Common myeloid progenitor, CD34-positive (primary cell): ENCODE measurements around the gene PPP6R1.

Source experiments
- CTCF ChIA-PET: fragments of 350-600 bp; sonication (Branson Sonifier 250); formaldehyde crosslinking; loops from one replicate; lab custom pipeline; 2021; ENCODE audit warnings: antibody characterized with exemption; lab: Charles Lee
- POLR2A ChIA-PET: fragments of 350-600 bp; sonication (Branson Sonifier 250); formaldehyde crosslinking; loops from one replicate; lab custom pipeline; 2021; ENCODE audit warnings: antibody characterized with exemption; lab: Charles Lee
- DNase-seq, 3 donors: peaks; one replicate each; pipeline versions ENCODE4 v3.0.0 to v3.0.0-alpha.2; 2013
- H3K27ac ChIP-seq, 2 experiments: 1 replicate in 1 of 2; 2 replicates in 1 of 2; pipeline ENCODE4 v1.7.0; 2013; ENCODE audit warnings: inconsistent platforms in 2 of 2, low read length in 2 of 2, mild to moderate bottlenecking in 2 of 2, low read depth in 1 of 2, moderate library complexity in 1 of 2; ENCODE audit not compliant: severe bottlenecking in 2 of 2, insufficient read depth in 1 of 2, poor library complexity in 1 of 2
- H3K27me3 ChIP-seq, 5 experiments: replicated peaks in 2 of 5; 1 replicate in 3 of 5; 2 replicates in 2 of 5; pipeline versions ENCODE4 v1.6.1 to v1.7.0; 2013; ENCODE audit warnings: low read length in 4 of 5, mild to moderate bottlenecking in 2 of 5, moderate library complexity in 2 of 5, inconsistent platforms in 1 of 5; ENCODE audit not compliant: insufficient read depth in 5 of 5, control insufficient read depth in 4 of 5
- H3K36me3 ChIP-seq, 4 experiments: 1 replicate in 2 of 4; 2 replicates in 2 of 4; pipeline versions ENCODE4 v1.6.1 to v1.7.0; 2013; ENCODE audit warnings: low read length in 3 of 4, control low read depth in 1 of 4, mild to moderate bottlenecking in 1 of 4; ENCODE audit not compliant: control insufficient read depth in 4 of 4, insufficient read depth in 4 of 4
- H3K4me1 ChIP-seq, 4 experiments: 1 replicate in 3 of 4; 2 replicates in 1 of 4; pipeline versions ENCODE4 v1.6.1 to v1.7.1; 2013; ENCODE audit warnings: low read length in 3 of 4, mild to moderate bottlenecking in 3 of 4, control low read depth in 1 of 4, inconsistent platforms in 1 of 4, moderate library complexity in 1 of 4; ENCODE audit not compliant: control insufficient read depth in 4 of 4, insufficient read depth in 4 of 4; ENCODE audit errors: control extremely low read depth in 1 of 4
- H3K4me3 ChIP-seq, 7 experiments: 1 replicate in 4 of 7; 2 replicates in 3 of 7; pipeline versions ENCODE4 v1.5.1 to v1.7.0; 2013; ENCODE audit warnings: mild to moderate bottlenecking in 7 of 7, low read length in 6 of 7, moderate library complexity in 6 of 7, inconsistent platforms in 2 of 7, low read depth in 2 of 7, control low read depth in 1 of 7; ENCODE audit not compliant: insufficient read depth in 4 of 7, control insufficient read depth in 1 of 7; ENCODE audit errors: extremely low read depth in 1 of 7
- H3K9me3 ChIP-seq, 5 experiments: 1 replicate in 4 of 5; 2 replicates in 1 of 5; pipeline versions ENCODE4 v1.6.1 to v1.7.1; 2013; ENCODE audit warnings: low read length in 4 of 5, mild to moderate bottlenecking in 2 of 5, inconsistent platforms in 1 of 5, low read depth in 1 of 5, moderate library complexity in 1 of 5; ENCODE audit not compliant: control insufficient read depth in 4 of 5, insufficient read depth in 2 of 5; ENCODE audit errors: control extremely low read depth in 1 of 5
- WGBS: methylation state at CpG from one replicate; pipeline ENCODE4 v1.1.5; 2013; ENCODE audit not compliant: insufficient coverage; 5-methylcytosine and 5-hydroxymethylcytosine counted together

The PPP6R1 gene

GRCh38 chr19:55266404-55266803, 7.6 kb upstream of the PPP6R1 start:
- POLR2A ChIA-PET: no interaction called here
- no peaks in the 10 kb centered on the region for H3K4me1 ChIP-seq
- no peak overlapping the region for H3K4me3 ChIP-seq

GRCh38 chr19:55265723-55266386, 7.0 kb upstream of the PPP6R1 start:
- no peak for DNase-seq
- H3K4me3 ChIP-seq: no peak overlapping the region
- no peaks in the 10 kb centered on the region for H3K27me3 ChIP-seq
- H3K36me3 ChIP-seq: peaks cover 0 to 25% (median 13%) of the 10 kb centered on the region in 4 experiments
- H3K27ac ChIP-seq: no peak overlapping the region
- H3K9me3 ChIP-seq: peaks cover 0 to 5% (median 0%) of the 10 kb centered on the region in 5 experiments
- CTCF ChIA-PET: no interaction called here
- WGBS: 100% methylated on average over 4 of the region's 12 CpGs
- no peaks in the 10 kb centered on the region for H3K4me1 ChIP-seq
- POLR2A ChIA-PET: interaction anchor here (0.6 kb wide), 1 partner anchor 8 kb away, joined by 4 read pairs; no protein-coding TSS in a partner anchor

More at GRCh38 chr19:55266404-55266803, 7.6 kb upstream of the PPP6R1 start:
- Histone ChIP-seq H3K36me3 (peaks cover 1 to 25% (median 14%) of the 10 kb centered on the region in 4 experiments), H3K27ac (no peak overlapping the region), H3K27me3 (no peaks in the 10 kb centered on the region), H3K9me3 (peaks cover 0 to 5% (median 0%) of the 10 kb centered on the region in 5 experiments)
- no peak for DNase-seq
- CTCF ChIA-PET: interaction anchor here (1.1 kb wide), 1 partner anchor 10 kb away, joined by 3 read pairs; no protein-coding TSS in a partner anchor
- 92% methylated on average over 2 of the region's 3 CpGs for WGBS

DNA sequence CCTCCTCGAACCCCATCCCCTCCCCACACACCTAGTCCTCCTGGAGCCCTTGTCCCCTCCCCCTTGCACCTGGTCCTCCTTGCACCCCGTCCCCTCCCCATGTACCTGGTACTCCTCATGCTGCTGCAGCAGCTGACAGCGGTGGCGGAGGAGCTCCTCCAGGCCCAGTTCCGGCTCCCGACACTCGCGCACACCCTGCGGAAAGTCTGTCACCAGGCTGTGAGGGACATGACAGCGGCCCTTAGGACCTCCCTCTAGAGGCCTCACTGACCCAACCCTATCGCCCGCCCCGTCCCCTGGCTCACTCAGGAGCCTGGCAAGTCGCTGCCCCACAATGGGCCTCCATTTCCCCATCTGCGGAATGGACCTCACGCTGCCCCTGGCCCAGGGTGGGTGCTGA, 6.4 kb upstream of the PPP6R1 start:
- DNase-seq: no peak
- CTCF ChIA-PET: no interaction called here
- Histone ChIP-seq H3K27ac (no peak overlapping the region), H3K36me3 (peaks cover 0 to 22% (median 13%) of the 10 kb centered on the region in 4 experiments), H3K4me1 (peaks cover 2 to 4% (median 4%) of the 10 kb centered on the region in 4 experiments), H3K27me3 (no peaks in the 10 kb centered on the region), H3K9me3 (peaks cover 0 to 5% (median 0%) of the 10 kb centered on the region in 5 experiments), H3K4me3 (no peak overlapping the region)
- 92% methylated on average over 15 of the region's 16 CpGs for WGBS
- POLR2A ChIA-PET: interaction anchor here (0.6 kb wide), 1 partner anchor 8 kb away, joined by 4 read pairs; no protein-coding TSS in a partner anchor

GRCh38 chr19:55264531-55264930, 5.7 kb upstream of the PPP6R1 start:
- Histone ChIP-seq H3K9me3 (peaks cover 0 to 5% (median 0%) of the 10 kb centered on the region in 5 experiments), H3K4me3 (no peak overlapping the region), H3K36me3 (peaks cover 0 to 16% (median 9%) of the 10 kb centered on the region in 4 experiments), H3K27me3 (no peaks in the 10 kb centered on the region), H3K4me1 (peaks cover 3 to 11% (median 9%) of the 10 kb centered on the region in 4 experiments), H3K27ac (no peak overlapping the region)
- WGBS: 97% methylated on average over 5 of the region's 5 CpGs
- ChIA-PET CTCF (no interaction called here), POLR2A (no interaction called here)
- no peak for DNase-seq

GRCh38 chr19:55262359-55262758, 3.5 kb upstream of the PPP6R1 start:
- Histone ChIP-seq H3K4me3 (no peak overlapping the region), H3K4me1 (peaks cover 3 to 20% (median 18%) of the 10 kb centered on the region in 4 experiments), H3K9me3 (peaks cover 0 to 5% (median 0%) of the 10 kb centered on the region in 5 experiments), H3K27ac (no peak overlapping the region), H3K27me3 (no peaks in the 10 kb centered on the region), H3K36me3 (peaks cover 0 to 10% (median 4%) of the 10 kb centered on the region in 4 experiments)
- POLR2A ChIA-PET: no interaction called here
- DNase-seq: no peak
- CTCF ChIA-PET: no interaction called here
- 96% methylated on average over 9 of the region's 9 CpGs for WGBS

GRCh38 chr19:55261671-55262126, 2.9 kb upstream of the PPP6R1 start:
- POLR2A ChIA-PET: no interaction called here
- Histone ChIP-seq H3K27ac (no peak overlapping the region), H3K36me3 (peaks cover 0 to 10% (median 4%) of the 10 kb centered on the region in 4 experiments), H3K4me1 (peaks cover 5 to 27% (median 24%) of the 10 kb centered on the region in 4 experiments), H3K4me3 (no peak overlapping the region), H3K27me3 (no peaks in the 10 kb centered on the region), H3K9me3 (peaks cover 0 to 4% (median 0%) of the 10 kb centered on the region in 5 experiments)
- 100% methylated on average over 10 of the region's 13 CpGs for WGBS
- CTCF ChIA-PET: interaction anchor here (0.8 kb wide), 1 partner anchor 16 kb away, joined by 7 read pairs; no protein-coding TSS in a partner anchor
- DNase-seq: no peak
